GM10266 (cell line): ENCODE measurements around the gene F2R.
A peak's percentile ranks its signal among the peaks of the same experiment; 100 is the strongest.

Experiments
- DNase-seq: peaks from one replicate; pipeline ENCODE4 v3.0.0; 2012; ENCODE audit errors: extremely low spot score
- CTCF ChIP-seq: IDR thresholded peaks from 2 replicates; pipeline ENCODE4 v1.5.1; 2012; ENCODE audit warnings: mild to moderate bottlenecking, low read depth; ENCODE audit not compliant: control insufficient read depth, insufficient read depth; ENCODE audit errors: missing control alignments

The F2R gene

GRCh38 chr5:76709762-76710161, 6.2 kb upstream of the F2R start:
- DNase-seq = no peak

GRCh38 chr5:76710991-76711390, 4.9 kb upstream of the F2R start:
- TF ChIP-seq CTCF = no peak
- DNase-seq = peak; percentile 31

More at GRCh38 chr5:76709762-76710161, 6.2 kb upstream of the F2R start:
- TF ChIP-seq CTCF = no peak

- TF ChIP-seq CTCF = no peak
Observed at GRCh38 chr5:76714751-76715485, 1.0 kb upstream of the F2R start.

GRCh38 chr5:76715486-76715735, 515 bp upstream of the F2R start:
- TF ChIP-seq CTCF = no peak
- DNase-seq = no peak

More at GRCh38 chr5:76714751-76715485, 1.0 kb upstream of the F2R start:
- DNase-seq = no peak

- peak; percentile 24 for DNase-seq
- no peak for TF ChIP-seq CTCF
Observed at GRCh38 chr5:76716456-76717157, 681 bp downstream of the F2R start.

- DNase-seq = no peak
- no peak for TF ChIP-seq CTCF
Observed at GRCh38 chr5:76717222-76718083, 1.5 kb downstream of the F2R start.

GRCh38 chr5:76718381-76718832, 2.5 kb downstream of the F2R start:
- no peak for DNase-seq
- no peak for TF ChIP-seq CTCF
